Endometrial microvascular endothelial cells (primary cell): ENCODE data around the gene CD99L2. TPM values are rescaled to one million over a fixed set of nuclear protein-coding genes. Genes with fewer than 3 reads are reported as not detected.

ENCODE experiments used
- in situ Hi-C: cut with HindIII; loops from 2 replicates; pipeline ENCODE4 v1.10.0; 2017; ENCODE audit warnings: low sequenced_read_pairs, low pct_unique_long_range_greater_than_20kb; ENCODE audit errors: inconsistent ontology term
- total RNA-seq: library from RNA; depleted of rRNA; stranded (reverse); fragments of >200 nt; gene quantifications from one replicate; pipeline ENCODE4 v1.2.3, GENCODE V29; 2015; ENCODE audit errors: inconsistent ontology term

The CD99L2 gene
- total RNA-seq, 1 donor from 2014 or later: 51.9 TPM

GRCh38 chrX:150868625-150869024 is 29.8 kb downstream of the CD99L2 start:
- in situ Hi-C loops: no loop called here

GRCh38 chrX:150864127-150864526 is 34.3 kb downstream of the CD99L2 start:
- in situ Hi-C loops: no loop called here

- in situ Hi-C loops: no loop called here
Observed at GRCh38 chrX:150863191-150863590, 35.3 kb downstream of the CD99L2 start.

- in situ Hi-C loops: no loop called here
Observed at GRCh38 chrX:150857453-150857852, 41.0 kb downstream of the CD99L2 start.

- in situ Hi-C loops: no loop called here
Observed at GRCh38 chrX:150856785-150857184, 41.7 kb downstream of the CD99L2 start.

- in situ Hi-C loops: no loop called here
Observed at GRCh38 chrX:150856101-150856500, 42.4 kb downstream of the CD99L2 start.

GRCh38 chrX:150854856-150855255 is 43.6 kb downstream of the CD99L2 start:
- in situ Hi-C loops: no loop called here

GRCh38 chrX:150849996-150850720 is 48.3 kb downstream of the CD99L2 start:
- in situ Hi-C loops: no loop called here

GRCh38 chrX:150849486-150849885 is 49.0 kb downstream of the CD99L2 start:
- in situ Hi-C loops: no loop called here

GRCh38 chrX:150848914-150849365 is 49.5 kb downstream of the CD99L2 start:
- in situ Hi-C loops: no loop called here

- in situ Hi-C loops: no loop called here
Observed at GRCh38 chrX:150847088-150847487, 51.4 kb downstream of the CD99L2 start.

GRCh38 chrX:150846130-150846529 is 52.3 kb downstream of the CD99L2 start:
- in situ Hi-C loops: no loop called here

- in situ Hi-C loops: no loop called here
Observed at GRCh38 chrX:150845091-150845490, 53.4 kb downstream of the CD99L2 start.

GRCh38 chrX:150844016-150844415 is 54.5 kb downstream of the CD99L2 start:
- in situ Hi-C loops: no loop called here

- in situ Hi-C loops: no loop called here
Observed at GRCh38 chrX:150842198-150842685, 56.2 kb downstream of the CD99L2 start.

- in situ Hi-C loops: no loop called here
Observed at GRCh38 chrX:150841456-150842197, 56.8 kb downstream of the CD99L2 start.

GRCh38 chrX:150837845-150838244 is 60.6 kb downstream of the CD99L2 start:
- in situ Hi-C loops: no loop called here

GRCh38 chrX:150834695-150835094 is 63.8 kb downstream of the CD99L2 start:
- in situ Hi-C loops: no loop called here

- in situ Hi-C loops: no loop called here
Observed at GRCh38 chrX:150833454-150834056, 64.9 kb downstream of the CD99L2 start.

GRCh38 chrX:150831863-150832262 is 66.6 kb downstream of the CD99L2 start:
- in situ Hi-C loops: no loop called here
